RCC 7860 (cell line): ENCODE data around the gene DOCK3.
"Not testable (repeated sequence)": the region's sequence is repeated elsewhere in the genome, so short reads cannot be mapped to it uniquely, and the experiment has no call there.

Source experiments
- DNase-seq: peaks from one replicate; pipeline ENCODE4 v3.0.0-alpha.2; 2015; ENCODE audit warnings: low spot score
- FAIRE-seq: peaks from 2 replicates; lab custom pipeline; 2012; peaks lifted over from hg19 to GRCh38; lab: Jason Lieb, UNC

The DOCK3 gene

GRCh38 chr3:50675179-50676030 lies 678 bp downstream of the DOCK3 start:
- DNase-seq = no peak
- FAIRE-seq = no peak

DNA sequence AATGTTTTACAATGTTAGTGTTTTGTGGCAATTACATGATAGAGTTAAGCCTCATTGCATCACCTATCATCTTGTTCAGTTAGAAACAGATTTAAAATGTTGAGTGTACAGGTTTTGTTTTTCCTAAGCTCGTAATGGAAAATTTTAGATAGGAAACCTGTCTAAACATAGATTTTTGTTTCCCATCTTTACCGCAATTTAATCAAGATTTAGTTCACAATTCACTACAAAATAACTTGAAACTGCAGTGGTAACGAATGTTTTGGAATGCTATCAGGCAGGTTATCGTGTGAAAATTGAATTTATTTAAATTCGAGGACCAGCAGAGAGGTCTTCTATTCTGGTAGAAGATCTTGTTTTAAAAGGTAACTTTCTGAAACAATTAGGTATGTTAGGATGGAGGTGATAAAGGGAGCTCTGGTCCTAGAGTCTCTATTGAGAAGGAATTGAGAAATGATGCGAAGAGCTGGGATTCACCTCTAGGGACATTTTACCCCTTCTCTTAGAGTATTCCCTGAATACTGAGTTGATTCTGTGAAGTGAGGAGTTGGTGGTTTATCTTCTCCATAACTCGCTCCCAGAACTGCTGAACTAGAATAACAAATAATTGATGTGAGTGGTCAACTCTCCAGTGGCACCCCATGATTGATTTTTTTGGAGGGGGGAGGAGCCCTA lies 1.4 kb downstream of the DOCK3 start:
- FAIRE-seq = no peak
- no peak for DNase-seq

DNA sequence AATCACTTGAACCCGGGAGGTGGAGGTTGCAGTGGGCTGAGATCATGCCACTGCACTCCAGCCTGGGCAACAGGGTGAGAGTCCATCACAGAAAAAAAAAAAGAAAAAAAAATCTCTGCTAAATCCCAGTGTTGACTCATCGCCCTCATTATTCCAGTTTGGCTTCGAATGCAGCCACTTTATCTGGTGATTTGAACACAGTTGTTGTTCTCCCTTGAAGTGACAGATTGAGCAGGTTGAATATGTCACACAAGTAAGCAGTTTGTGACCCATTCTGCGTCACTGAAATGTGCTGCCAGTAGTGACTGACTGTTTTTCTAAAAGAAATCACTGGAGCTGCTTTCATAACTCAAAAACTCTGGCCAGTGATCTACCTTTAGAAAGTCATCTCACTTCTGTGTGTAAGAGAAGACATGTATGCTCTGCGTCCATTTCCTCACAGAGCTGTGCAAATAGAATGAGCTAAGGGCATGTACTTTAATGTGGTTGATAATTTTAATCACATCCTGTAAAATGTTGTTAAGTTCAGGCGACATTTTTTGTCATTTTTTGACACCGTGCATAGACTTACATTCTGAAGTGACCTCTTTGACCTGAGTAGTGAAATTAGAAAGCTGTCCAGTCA lies 12.5 kb downstream of the DOCK3 start:
- FAIRE-seq (no peak), DNase-seq (no peak)

DNA sequence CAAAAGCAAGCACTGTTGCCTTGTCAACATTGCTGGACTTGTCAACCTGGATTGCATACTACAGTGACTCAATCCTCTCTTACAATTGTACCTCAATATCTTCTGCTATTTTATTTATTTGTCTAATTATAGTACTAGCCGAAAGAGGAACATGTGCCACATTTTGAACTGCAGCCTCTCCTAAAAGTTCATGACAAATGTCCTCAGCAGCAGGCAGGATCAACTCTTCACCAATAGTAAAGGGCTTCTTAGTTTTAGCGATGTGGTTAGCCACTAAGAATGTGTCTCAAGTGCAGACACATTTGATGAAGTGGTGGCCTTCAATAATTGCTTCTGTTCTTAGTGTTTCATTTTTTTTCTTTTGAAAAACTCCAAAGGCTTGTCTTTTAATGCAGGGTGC lies 13.2 kb downstream of the DOCK3 start:
- FAIRE-seq (no peak), DNase-seq (no peak)

DNA sequence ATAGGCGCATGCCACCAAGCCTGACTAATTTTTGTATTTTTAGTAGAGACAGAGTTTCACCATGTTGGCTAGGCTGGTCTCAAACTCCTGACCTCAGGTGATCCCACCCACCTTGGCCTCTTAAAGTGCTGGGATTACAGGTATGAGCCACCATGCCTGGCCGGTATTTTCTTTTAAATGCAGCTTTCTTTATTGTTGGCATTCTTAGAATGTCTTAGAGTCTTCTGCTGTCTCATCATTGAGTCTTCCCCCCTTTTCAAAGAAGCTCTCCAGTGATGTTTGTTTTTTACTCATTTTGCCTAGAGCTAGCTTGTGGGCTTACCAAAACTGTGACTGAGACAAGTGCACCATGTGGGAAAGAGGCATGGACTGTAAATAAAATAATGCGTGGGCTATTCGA lies 13.9 kb downstream of the DOCK3 start:
- FAIRE-seq, DNase-seq: not testable (repeated sequence)

- DNase-seq (no peak), FAIRE-seq (no peak)
Measured at GRCh38 chr3:50689558-50689957, 14.8 kb downstream of the DOCK3 start.

- FAIRE-seq = no peak
- no peak for DNase-seq
Measured at GRCh38 chr3:50695031-50695430, 20.3 kb downstream of the DOCK3 start.

DNA sequence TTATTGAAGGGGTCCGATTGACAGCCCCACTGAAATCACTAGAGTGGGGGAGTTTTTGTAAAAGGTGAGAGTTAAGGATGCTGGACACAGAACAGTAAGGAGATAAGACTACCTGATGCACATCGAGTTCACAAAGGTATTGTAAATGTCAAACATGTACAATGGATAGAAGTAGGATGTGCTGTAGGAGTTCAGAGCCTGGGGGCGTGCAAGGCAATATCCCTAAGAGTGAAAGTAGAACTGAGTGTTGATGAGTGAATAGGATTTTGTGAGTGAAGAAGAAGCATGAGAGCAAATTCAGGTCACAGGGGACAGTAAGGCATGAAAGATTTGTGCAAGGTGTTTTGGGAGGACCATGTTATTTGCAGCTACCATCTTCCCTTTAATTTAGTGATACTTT lies 21.5 kb downstream of the DOCK3 start:
- FAIRE-seq = no peak
- DNase-seq = no peak

DNA sequence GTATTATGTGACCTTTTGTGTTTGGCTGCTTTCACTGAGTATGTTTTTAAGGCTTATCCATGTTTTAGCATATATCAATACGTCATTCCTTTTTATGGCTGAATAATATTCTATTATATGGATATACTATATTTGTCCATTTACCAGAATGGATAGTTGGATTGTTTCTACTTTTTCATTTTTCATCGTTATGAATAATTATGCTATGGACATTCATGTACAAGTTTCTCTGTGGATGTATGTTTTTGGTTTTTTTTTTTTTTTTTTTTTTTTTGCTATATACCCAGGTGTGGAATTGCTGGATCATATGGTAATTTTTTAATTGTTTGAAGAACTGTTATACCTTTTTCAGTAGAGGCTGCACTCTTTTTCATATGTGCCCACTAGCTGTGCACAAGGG lies 23.5 kb downstream of the DOCK3 start:
- FAIRE-seq (no peak), DNase-seq (no peak)

- no peak for FAIRE-seq
- DNase-seq = no peak
Measured at GRCh38 chr3:50708620-50709019, 33.9 kb downstream of the DOCK3 start.

DNA sequence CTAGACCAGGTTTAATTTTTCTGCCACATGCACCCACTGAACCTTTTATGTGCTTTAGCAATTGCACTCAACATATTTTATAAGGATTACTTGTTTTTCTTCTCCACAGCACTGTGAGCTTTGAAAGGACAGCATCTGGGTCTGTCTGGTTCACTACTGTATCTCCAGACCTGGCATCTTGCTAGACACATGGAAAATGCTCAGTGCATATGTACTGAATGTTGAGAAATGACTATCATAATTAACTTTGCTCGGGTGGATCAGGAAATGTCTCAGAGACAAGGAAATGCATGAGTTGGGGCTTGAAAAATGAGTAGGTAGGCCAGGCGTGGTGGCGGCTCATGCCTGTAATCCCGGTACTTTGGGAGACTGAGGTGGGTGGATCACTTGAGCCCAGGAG lies 40.2 kb downstream of the DOCK3 start:
- DNase-seq = no peak

DNA sequence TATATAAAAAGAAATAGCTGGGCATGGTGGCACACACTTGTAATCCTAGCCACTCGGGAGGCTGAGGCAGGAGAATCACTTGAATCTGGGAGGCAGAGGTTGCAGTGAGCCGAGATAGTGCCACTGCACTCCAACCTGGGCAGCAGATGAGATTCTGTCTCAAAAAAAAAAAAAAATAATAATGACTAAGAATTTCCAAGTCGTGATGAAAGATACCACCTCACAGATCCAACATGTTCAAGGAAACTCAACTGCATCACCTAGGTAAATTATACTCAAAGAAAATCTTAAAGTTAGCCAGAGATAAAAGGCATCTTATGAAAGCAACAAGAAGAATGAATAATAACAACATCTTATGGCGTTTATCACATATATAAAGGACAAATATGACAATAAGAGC lies 50.1 kb downstream of the DOCK3 start:
- no peak for FAIRE-seq
- DNase-seq = no peak

More for the DNA sequence above, 40.2 kb downstream of the DOCK3 start:
- no peak for FAIRE-seq

DNA sequence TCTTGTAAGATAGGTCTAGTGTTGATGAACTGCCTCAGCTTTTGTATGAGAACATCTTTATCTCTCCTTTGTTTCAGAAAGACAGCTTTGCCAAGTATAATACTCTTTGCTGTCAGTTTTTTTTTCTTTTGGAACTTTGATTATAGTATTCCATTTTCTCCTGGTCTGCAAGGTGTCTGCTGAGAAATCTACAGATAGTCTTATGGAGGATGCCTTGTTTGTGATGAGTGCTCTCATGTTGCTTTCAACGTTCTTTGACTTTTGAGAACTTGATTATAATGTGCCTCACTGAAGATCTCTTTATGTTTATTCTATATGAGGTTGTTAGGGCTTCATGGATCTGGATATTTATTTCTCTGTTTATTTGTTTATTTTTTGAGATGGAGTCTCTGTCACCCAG lies 60.3 kb downstream of the DOCK3 start:
- FAIRE-seq = no peak

GRCh38 chr3:50737193-50737905 lies 62.6 kb downstream of the DOCK3 start:
- DNase-seq = no peak

More for the DNA sequence above, 60.3 kb downstream of the DOCK3 start:
- DNase-seq = no peak

GRCh38 chr3:50737906-50738598 lies 63.3 kb downstream of the DOCK3 start:
- FAIRE-seq (no peak), DNase-seq (no peak)

More at GRCh38 chr3:50737193-50737905, 62.6 kb downstream of the DOCK3 start:
- FAIRE-seq = no peak

DNA sequence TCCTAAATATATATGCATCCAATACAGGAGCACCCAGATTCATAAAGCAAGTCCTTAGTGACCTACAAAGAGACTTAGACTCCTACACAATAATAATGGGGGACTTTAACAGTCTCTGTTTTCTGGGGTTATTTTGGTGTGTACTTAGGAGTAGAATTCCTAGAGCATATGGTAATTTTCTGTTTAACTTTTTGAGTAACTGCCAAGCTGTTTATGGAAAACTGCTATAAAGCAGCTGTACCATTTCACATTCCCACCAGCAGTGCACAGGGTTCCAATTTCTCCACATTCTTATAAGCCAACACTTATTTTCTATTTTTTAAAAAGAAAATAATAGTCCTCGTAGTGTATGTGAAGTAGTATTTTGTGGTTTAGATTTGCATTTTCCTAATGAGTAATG lies 68.9 kb downstream of the DOCK3 start:
- DNase-seq = no peak
- no peak for FAIRE-seq

DNA sequence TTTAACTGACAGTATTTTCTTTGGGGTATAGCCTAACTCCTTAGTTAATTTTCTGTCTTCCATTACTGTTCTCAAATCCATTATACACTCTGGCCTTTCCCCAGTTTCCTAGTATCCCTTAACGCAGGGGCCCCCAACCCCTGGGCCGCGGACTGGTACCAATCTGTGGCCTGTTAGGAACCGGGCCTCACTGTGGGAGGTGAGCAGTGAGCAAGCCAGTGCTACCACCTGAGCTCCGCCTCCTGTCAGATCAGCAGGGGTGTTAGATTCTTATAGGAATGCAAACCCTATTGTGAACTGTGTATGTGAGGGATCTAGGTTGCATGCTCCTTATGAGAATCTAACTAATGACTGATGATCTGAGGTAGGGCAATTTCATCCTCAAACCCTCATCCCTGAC lies 75.1 kb downstream of the DOCK3 start:
- no peak for DNase-seq
- no peak for FAIRE-seq

DNA sequence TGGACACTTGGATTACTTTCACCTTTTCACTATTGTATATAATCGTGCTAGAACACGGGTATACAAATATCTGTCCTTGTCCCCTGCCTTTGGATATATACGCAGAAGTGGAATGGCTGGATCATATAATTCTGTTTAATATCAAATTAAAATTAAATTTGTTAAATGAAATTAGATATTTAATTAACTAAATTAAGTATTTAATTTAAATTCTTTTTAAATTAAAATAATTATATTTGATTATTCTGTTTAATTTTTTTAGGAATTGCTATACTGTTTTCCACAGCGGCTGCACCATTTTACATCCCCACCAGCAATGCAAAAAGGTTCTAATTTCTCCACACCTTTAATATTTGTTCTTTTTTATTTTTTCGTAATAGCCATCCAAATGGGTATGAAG lies 84.3 kb downstream of the DOCK3 start:
- FAIRE-seq (no peak), DNase-seq (no peak)

DNA sequence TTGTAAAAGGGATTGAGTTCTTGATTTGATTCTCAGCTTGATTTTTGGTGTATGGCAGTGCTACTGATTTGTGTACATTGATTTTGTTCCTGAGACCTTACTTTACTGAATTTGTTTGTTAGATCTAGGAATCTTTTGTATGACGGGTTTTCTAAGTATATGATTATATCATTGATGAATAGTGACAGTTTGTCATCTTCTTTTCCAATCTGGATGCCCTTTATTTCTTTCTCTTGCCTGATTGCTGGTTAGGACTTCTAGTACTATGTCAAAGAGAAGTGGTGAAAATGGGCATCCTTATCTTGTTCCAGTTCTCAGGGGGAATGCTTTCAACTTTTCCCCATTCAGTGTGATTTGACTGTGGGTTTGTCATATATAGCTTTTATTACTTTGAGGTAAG lies 103.0 kb downstream of the DOCK3 start:
- FAIRE-seq = no peak
- DNase-seq = no peak

GRCh38 chr3:50781766-50782165 lies 107.0 kb downstream of the DOCK3 start:
- not testable (repeated sequence) for DNase-seq, FAIRE-seq

GRCh38 chr3:50786631-50787030 lies 111.9 kb downstream of the DOCK3 start:
- DNase-seq (no peak), FAIRE-seq (no peak)
